ENCODE data around the gene CCNO. TPM values are rescaled to one million over a fixed set of nuclear protein-coding genes. Genes with fewer than 3 reads are reported as not detected.

Gene CCNO
- total and polyA plus RNA-seq, 2 of the 8 experiments (the other 6 are each of a cell fraction or from before 2014, with no cell fraction given): 0.14 to 0.41 TPM

DNA sequence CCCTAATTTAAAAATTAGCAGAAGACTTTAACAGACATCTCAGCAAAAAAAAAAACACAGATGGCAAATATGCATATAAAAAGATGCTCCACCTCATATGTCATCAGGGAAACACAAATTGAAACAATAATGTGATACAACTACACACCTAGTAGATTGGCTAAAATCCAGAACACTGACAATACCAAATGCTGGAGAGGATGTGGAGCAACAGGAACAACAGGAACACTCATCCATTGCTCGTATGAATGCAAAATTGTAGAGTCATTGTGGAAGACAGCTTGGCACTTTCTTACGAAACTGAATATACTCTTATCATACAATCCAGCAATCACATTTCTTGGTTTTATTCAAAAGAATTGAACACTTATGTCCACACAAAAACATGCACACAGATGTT lies 28.4 kb downstream of the CCNO start:
- CTCF ChIA-PET (ENCODE audit: partially characterized antibody): no interaction called here
- no peak overlapping the region for H3K18ac ChIP-seq (ENCODE audit: extremely low read depth, low read length)
- no peak overlapping the region for H2BK120ac ChIP-seq (replicated peaks; ENCODE audit: low read depth, low read length)
- no peak overlapping the region for H2BK15ac ChIP-seq (ENCODE audit: low read length)
- no peak overlapping the region for H2BK20ac ChIP-seq (ENCODE audit: low read length)
- H3K36me3 ChIP-seq (ENCODE audit: control insufficient read depth in 2 of 4, insufficient read depth in 4 of 4, low read length in 3 of 4): no peaks in the 10 kb centered on the region
- no peak overlapping the region for H3K9ac ChIP-seq (replicated peaks in 1 of 4; ENCODE audit: extremely low read depth in 1 of 4, low read depth in 3 of 4, low read length in 3 of 4)
- H3K4ac ChIP-seq (replicated peaks; ENCODE audit: insufficient read length, low read depth, low read length): no peak overlapping the region
- H3K27me3 ChIP-seq (replicated peaks in 1 of 4; ENCODE audit: control insufficient read depth in 3 of 4, extremely low read depth in 1 of 4, insufficient read depth in 3 of 4, low read length in 3 of 4): no peaks in the 10 kb centered on the region
- no peak overlapping the region for H2AFZ ChIP-seq (ENCODE audit: low read length)
- no peaks in the 10 kb centered on the region for H3K4me1 ChIP-seq (replicated peaks in 1 of 4; ENCODE audit: control insufficient read depth in 3 of 4, insufficient read depth in 4 of 4, low read length in 3 of 4)
- H4K5ac ChIP-seq (ENCODE audit: insufficient read length, low read depth, low read length): no peak overlapping the region
- FAIRE-seq: no peak
- H3K23ac ChIP-seq (ENCODE audit: insufficient read length): no peak overlapping the region
- H4K91ac ChIP-seq (replicated peaks; ENCODE audit: insufficient read length, low read length): no peak overlapping the region
- H4K8ac ChIP-seq (ENCODE audit: extremely low read depth, insufficient read depth, low read length): no peak overlapping the region
- no peaks in the 10 kb centered on the region for H3K79me1 ChIP-seq (ENCODE audit: low read depth, low read length)
- H2AK5ac ChIP-seq (ENCODE audit: low read depth, low read length): no peak overlapping the region
- H3K4me3 ChIP-seq (ENCODE audit: extremely low read depth in 1 of 4, insufficient read depth in 2 of 4, low read depth in 3 of 4, low read length in 4 of 4): no peak overlapping the region
- H3K23me2 ChIP-seq (ENCODE audit: low read depth, low read length): no peaks in the 10 kb centered on the region
- no peak overlapping the region for H2BK5ac ChIP-seq (ENCODE audit: low read depth, low read length)
- no peak overlapping the region for H3K4me2 ChIP-seq (ENCODE audit: insufficient read depth in 1 of 2, low read depth in 2 of 2, low read length in 2 of 2)
- no peak overlapping the region for H3K27ac ChIP-seq (ENCODE audit: low read depth, low read length)
- H2BK12ac ChIP-seq (ENCODE audit: low read depth, low read length): no peak overlapping the region
- WGBS, 2 experiments (ENCODE audit: extremely low coverage in 1 of 2, insufficient coverage in 1 of 2, insufficient read length in 1 of 2, insufficient replicate concordance in 2 of 2, low coverage in 1 of 2, low lambda C conversion rate in 2 of 2, missing lambda C conversion rate in 1 of 2): 91% methylated on average over 2 of the region's 2 CpGs; no CpG with 5 or more reads in 1 of the 2 experiments
- no peaks in the 10 kb centered on the region for H4K20me1 ChIP-seq (replicated peaks in 1 of 2; ENCODE audit: control insufficient read depth in 1 of 2, insufficient read depth in 2 of 2, low read length in 2 of 2)
- H3K56ac ChIP-seq (replicated peaks; ENCODE audit: insufficient read length, low read depth, low read length): no peak overlapping the region
- H3K14ac ChIP-seq (ENCODE audit: insufficient read length): no peak overlapping the region
- POLR2A ChIA-PET (ENCODE audit: partially characterized antibody): no interaction called here
- DNase-seq (ENCODE audit: low read depth in 1 of 2, low spot score in 2 of 2): no peak
- no peaks in the 10 kb centered on the region for H3K9me3 ChIP-seq (ENCODE audit: insufficient read depth in 2 of 2, low read depth in 1 of 2, low read length in 1 of 2)
- no peaks in the 10 kb centered on the region for H3K79me2 ChIP-seq (ENCODE audit: control insufficient read depth in 1 of 2, insufficient read depth in 2 of 2, low read length in 2 of 2)
- no peak for TF ChIP-seq SUZ12 (IDR thresholded peaks at IDR 0.05; ENCODE audit: low read length)
- TF ChIP-seq TEAD4 (IDR thresholded peaks at IDR 0.05; ENCODE audit: low read depth, low read length): no peak
- no peak for TF ChIP-seq ZNF274 (IDR thresholded peaks at IDR 0.05; ENCODE audit: borderline replicate concordance, extremely low read depth, low read length)
- no peak for TF ChIP-seq POU5F1 (IDR thresholded peaks at IDR 0.05; ENCODE audit: low read depth, low read length)
- no peak for TF ChIP-seq SAP30 (IDR thresholded peaks at IDR 0.05; ENCODE audit: insufficient read depth, insufficient replicate concordance, low read length)
- no peak for TF ChIP-seq SP1 (IDR thresholded peaks at IDR 0.05; ENCODE audit: low read depth, low read length)
- TF ChIP-seq CBX8 (IDR thresholded peaks at IDR 0.05; ENCODE audit: borderline replicate concordance, low read depth, low read length): no peak
